ENCODE results near the gene CRYBG3.

GRCh38 chr3:97970956-97971620 is 149.3 kb downstream of the CRYBG3 start:
- TF ChIP-seq, protein P1, sequence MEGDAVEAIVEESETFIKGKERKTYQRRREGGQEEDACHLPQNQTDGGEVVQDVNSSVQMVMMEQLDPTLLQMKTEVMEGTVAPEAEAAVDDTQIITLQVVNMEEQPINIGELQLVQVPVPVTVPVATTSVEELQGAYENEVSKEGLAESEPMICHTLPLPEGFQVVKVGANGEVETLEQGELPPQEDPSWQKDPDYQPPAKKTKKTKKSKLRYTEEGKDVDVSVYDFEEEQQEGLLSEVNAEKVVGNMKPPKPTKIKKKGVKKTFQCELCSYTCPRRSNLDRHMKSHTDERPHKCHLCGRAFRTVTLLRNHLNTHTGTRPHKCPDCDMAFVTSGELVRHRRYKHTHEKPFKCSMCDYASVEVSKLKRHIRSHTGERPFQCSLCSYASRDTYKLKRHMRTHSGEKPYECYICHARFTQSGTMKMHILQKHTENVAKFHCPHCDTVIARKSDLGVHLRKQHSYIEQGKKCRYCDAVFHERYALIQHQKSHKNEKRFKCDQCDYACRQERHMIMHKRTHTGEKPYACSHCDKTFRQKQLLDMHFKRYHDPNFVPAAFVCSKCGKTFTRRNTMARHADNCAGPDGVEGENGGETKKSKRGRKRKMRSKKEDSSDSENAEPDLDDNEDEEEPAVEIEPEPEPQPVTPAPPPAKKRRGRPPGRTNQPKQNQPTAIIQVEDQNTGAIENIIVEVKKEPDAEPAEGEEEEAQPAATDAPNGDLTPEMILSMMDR (conservative IDR thresholded peaks at IDR 0.05), result no peak
- TF ChIP-seq EZH2 (IDR thresholded peaks at IDR 0.05; ENCODE audit: low read depth), result no peak
